Mucosa of rectum (tissue), 2 donors: ENCODE results near the gene PLVAP.

ENCODE experiments used
- H3K27ac ChIP-seq, 2 donors: one replicate each; pipeline ENCODE4 v1.7.0; 2013; ENCODE audit warnings: inconsistent platforms in 2 of 2, low read depth in 2 of 2, low read length in 2 of 2
- H3K27me3 ChIP-seq, 2 donors: one replicate each; pipeline ENCODE4 v1.7.0; 2013; ENCODE audit warnings: low read length in 2 of 2; ENCODE audit not compliant: control insufficient read depth in 2 of 2, insufficient read depth in 2 of 2
- H3K36me3 ChIP-seq, 2 donors: one replicate each; pipeline ENCODE4 v1.7.0; 2013; ENCODE audit warnings: low read length in 2 of 2; ENCODE audit not compliant: control insufficient read depth in 2 of 2, insufficient read depth in 2 of 2
- H3K4me1 ChIP-seq, 2 donors: one replicate each; pipeline ENCODE4 v1.7.0; 2013; ENCODE audit warnings: low read length in 2 of 2, mild to moderate bottlenecking in 1 of 2; ENCODE audit not compliant: control insufficient read depth in 2 of 2, insufficient read depth in 2 of 2
- H3K4me3 ChIP-seq, 2 donors: one replicate each; pipeline ENCODE4 v1.7.0; 2013; ENCODE audit warnings: low read length in 2 of 2
- H3K9ac ChIP-seq, 2 donors: one replicate each; pipeline ENCODE4 v1.7.0; 2013; ENCODE audit warnings: low read length in 2 of 2, low read depth in 1 of 2, mild to moderate bottlenecking in 1 of 2
- H3K9me3 ChIP-seq, 2 donors: one replicate each; pipeline ENCODE4 v1.7.0; 2013; ENCODE audit warnings: low read length in 2 of 2; ENCODE audit not compliant: control insufficient read depth in 2 of 2
- donor health status: healthy.
- donor health status: Normal muscosa, but diverticular disease.

The PLVAP gene

DNA sequence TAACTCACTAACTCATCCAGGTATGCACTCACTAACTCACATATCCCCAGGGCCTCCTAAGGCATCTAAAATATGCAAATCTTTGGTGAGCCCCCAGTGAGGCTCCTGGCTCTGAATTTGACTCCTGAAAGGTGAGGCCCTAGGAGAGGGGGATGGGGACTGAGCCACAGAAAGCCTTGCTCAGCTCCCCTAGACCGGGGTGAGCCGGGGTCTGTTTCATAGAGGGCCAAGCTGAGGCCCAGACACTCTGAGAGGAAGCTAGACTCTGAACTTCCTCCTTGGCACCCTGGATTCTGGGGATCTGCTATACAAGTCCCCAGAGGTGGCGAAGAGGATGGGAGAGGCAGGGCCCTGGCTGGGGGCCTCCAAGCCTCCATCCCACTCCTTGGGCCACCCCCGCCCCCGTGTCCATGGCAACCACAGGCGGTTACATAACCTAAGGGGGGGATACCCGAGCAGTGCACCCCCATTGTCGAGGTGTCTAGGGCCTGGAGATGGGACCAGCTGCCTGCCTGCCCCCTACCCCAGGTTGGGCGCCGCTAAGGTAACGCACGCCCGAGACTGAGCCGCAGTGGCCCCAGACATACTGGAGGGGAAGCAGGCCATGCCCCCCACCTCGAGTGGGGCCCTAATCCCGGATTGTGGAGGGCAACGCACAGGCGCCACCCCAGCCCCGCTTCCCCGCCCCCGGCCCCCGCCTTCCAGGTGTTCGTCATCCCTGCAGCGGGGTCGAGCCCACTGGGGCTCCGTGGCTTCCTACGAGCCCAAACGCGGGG is 74.6 kb downstream of the PLVAP start:
- Histone ChIP-seq H3K4me1 (peaks cover 28 to 31% of the 10 kb centered on the region in 2 donors), H3K27ac (peak overlapping the region; percentile 18 to 48), H3K9ac (peak overlapping the region; percentile 52 to 72)

More for the DNA sequence above, 74.6 kb downstream of the PLVAP start:
- no peaks in the 10 kb centered on the region for H3K27me3 ChIP-seq
- peaks cover 0 to 3% of the 10 kb centered on the region in 2 donors for H3K36me3 ChIP-seq
- no peaks in the 10 kb centered on the region for H3K9me3 ChIP-seq
- H3K4me3 ChIP-seq: peak overlapping the region; percentile 65 to 67
